Hepatocyte (in vitro differentiated cells): ENCODE results near the gene VPS8.

Source experiments
- CTCF ChIP-seq: fragments of 200-600 bp; sonication (generic); IDR thresholded peaks from 2 replicates; pipeline ENCODE4 v1.5.1; 2016; ENCODE audit warnings: antibody characterized with exemption, mild to moderate bottlenecking; ENCODE audit not compliant: poor library complexity
- EZH2 ChIP-seq: fragments of 200-600 bp; sonication (generic); IDR thresholded peaks from 2 replicates; pipeline ENCODE4 v1.6.1; 2016; ENCODE audit warnings: antibody characterized with exemption, mild to moderate bottlenecking, borderline replicate concordance

- TF ChIP-seq CTCF (no peak), EZH2 (no peak)
Measured at GRCh38 chr3:184780981-184781515, 30.9 kb upstream of the VPS8 start.
